Measurements from ENCODE around the gene KANSL1L.

DNA sequence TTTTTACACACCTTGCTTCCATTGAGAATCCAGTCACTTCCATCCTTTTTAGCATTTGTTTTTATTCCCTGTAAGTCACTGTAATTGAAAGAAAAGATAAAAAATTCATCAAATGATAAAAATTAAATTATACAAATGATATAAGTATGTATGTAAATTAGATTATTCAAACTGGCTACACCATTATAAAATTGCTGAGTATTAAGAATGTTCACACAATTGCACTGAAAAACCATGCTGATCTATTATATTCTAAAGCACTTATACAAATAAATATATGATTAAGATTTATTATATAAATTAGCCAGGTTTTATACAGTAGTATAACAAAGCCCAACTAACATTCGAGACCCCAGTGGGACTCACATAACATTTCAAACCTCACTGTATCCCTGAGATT lies 39.0 kb upstream of the KANSL1L start:
- TF ChIP-seq CTCF (IDR thresholded peaks at IDR 0.05) (no peak), POLR2A (IDR thresholded peaks at IDR 0.05) (no peak)
